SW480 (cell line): ENCODE data around the gene KCNK10.

ENCODE experiments used
- DNase-seq: peaks from one replicate; pipeline ENCODE4 v3.0.0-alpha.2; 2016; ENCODE audit warnings: low spot score

Gene KCNK10

DNA sequence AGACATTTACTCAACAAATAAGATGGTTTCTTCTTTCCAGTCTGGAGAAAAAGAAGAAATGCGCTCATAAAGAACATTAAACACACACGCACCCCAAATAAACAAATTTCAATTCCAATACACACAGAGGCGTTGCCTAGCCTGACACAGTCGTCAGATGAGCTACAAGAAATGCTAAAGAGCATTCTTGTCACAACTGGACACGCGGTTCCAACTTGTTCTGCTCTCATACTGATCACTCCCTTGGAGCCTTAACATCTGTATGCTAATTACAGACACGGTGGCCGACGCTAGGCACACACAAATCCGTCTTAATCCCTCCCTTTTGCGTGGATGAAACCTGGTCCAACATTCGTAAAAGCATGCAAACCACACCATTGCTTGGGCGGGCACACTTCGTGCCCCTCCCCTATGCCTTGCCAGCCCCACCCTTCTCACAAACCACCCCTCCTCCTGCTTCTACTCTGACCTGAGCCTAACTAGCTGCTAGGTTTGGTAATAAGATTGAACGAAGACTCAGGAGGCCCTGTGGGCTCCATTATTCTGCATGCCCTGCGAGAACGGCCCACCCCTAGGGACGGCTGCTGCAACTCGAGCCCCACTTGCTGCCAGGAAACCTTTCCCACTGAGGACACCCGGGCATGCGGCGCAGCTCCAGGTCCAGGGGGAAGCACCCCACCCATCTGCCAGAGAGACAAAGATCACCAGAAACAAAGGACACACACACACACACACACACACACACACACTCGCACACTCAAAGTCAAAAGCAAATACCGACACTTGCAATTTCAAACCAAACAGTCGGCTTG, 1.2 kb downstream of the KCNK10 start:
- peak; percentile 17 for DNase-seq

DNA sequence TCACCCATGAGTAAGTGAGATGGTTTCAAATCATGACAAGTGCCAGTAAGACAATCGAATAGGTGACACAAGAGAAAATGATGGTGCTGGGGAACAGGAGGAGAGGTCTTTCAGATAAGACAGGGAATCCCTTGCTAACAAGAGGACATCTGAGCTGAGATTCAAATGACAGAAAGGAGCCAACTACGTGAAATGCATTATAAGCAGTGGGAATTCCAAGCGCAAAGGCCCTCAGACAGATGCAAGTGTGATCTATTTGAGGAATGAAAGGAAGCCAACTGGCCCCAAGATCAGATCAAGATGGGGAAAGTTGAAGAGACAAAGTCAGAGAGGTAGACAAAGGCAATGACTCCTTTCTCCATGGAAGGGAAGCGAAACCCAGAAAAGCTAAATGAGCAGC, 4.7 kb downstream of the KCNK10 start:
- DNase-seq, result no peak

DNA sequence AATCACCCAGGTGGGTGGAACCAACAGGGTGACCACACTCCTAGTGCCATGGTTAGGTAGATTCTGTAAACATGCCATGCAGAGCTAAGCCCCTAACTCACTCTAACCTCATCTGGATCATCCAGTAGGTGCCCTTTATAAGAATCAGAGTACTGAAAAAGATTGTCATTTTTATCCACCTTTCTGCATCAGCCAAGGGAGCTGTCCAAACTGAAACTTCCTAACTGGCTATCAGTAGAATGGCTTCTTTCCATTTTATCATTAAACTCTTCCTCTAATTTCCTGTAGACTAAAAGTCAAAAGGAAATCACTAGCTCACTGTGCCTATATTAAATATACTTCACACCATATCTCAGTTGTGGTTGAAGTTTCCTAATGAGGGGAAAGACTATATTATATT, 6.5 kb downstream of the KCNK10 start:
- DNase-seq, result no peak

DNA sequence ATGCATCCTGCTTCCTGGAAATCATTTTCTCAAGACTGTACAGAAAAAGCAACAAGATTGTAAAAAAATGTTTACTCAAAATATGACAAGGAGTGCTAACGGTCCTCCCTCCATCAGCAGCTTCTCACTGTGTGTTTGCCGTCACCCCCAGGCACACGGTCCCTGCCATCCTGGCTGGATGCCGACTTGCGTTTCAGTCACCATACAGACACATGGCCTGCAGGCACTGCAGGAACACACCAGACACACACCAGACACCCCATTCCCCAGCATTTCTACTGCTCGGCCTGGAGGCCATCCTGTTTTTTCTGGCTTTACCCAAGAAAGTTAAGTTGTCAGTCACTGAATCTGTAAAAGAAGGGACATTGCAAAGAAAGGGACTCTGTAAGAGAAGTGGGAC, 10.8 kb downstream of the KCNK10 start:
- DNase-seq, result no peak

DNA sequence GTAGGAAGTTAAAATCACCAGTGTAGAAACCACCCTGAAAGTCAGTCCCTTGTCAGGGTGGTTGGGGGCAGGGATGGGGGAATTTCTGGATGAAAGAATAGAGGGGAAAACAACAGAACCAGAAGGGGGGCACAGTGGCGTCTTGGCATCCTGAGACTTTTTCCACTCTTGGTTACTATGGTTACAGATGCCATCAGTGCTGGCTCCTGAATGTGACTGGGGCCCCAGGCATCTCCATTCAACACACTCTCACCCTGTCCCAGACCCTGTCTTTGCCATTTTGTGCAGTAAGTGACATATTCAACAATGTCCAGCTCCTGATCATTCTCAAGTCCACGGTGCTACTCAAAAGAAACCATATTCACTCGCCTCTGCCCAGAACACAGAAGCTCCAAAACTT, 11.3 kb downstream of the KCNK10 start:
- DNase-seq, result no peak

DNA sequence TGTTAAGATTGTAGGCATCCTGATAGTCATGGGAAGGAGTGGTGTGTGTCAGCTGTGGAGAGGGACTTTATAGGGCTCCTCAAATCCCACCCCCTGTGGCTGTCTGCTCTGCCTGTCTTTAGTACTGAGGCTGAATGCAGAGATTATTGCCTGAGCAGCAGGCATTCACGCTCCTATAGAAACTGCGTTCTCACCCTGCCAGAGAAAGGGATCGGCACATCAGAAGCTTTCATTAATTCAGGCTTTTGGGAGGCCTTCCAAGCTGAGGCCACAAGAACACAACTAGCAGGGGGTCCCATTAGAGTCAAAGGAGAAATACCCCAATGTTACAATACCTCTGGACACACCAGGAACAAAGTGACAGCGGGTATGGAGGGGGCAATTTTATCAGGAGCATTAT, 12.6 kb downstream of the KCNK10 start:
- no peak for DNase-seq

DNA sequence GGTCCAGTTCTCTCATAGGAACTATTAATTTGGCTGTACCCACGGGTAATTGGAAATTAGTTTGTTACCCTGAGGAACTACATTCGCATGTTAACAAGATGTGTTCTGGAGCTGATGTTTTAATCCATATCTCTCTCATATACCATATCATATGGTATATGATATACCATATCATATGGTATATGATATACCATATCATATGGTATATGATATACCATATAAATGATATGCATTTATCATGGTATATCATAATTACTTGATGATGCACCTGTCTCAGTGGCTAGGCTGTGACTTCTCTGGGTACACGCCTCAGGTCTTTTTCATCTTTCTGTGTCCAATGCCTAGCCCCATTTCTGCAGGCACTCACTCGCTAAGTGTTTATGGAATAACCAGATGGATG, 13.0 kb downstream of the KCNK10 start:
- DNase-seq, result no peak

DNA sequence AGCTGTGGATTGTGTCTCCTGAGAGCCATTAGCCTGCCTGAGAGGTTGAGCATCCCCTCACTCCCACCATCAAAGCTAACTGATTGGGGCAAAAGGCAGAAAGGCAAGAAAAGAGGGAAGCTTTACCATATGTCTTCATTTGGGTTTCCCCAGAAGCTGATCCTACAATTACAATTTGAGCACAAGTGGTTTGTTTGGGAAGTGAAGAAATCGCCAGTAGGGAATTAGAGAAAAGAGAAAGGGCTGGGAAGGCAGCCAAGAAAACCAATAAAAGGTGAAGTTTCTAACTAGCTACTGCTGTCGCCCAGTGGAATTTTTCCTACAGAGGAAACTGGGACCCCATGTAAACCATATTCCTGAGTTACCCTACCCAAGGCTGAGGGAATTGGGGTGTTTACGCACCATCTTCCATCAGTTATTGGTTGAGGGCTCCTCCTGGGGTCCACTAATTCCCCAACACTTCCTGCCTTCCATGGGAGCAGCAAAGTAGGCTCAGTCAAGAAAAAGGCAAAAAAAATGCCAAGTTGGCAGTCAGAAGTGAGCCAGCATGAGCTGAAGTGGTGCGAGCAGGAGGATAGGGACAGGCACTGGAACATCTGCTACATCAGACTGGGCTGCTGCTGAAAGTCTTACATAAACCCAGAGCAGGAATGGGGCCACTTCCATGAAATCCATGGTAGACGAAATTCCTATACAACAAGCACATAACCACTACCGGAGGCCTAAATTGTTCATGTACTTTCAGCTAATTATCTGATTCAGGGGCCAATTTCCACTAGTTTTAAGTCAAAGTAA, 17.3 kb downstream of the KCNK10 start:
- no peak for DNase-seq

DNA sequence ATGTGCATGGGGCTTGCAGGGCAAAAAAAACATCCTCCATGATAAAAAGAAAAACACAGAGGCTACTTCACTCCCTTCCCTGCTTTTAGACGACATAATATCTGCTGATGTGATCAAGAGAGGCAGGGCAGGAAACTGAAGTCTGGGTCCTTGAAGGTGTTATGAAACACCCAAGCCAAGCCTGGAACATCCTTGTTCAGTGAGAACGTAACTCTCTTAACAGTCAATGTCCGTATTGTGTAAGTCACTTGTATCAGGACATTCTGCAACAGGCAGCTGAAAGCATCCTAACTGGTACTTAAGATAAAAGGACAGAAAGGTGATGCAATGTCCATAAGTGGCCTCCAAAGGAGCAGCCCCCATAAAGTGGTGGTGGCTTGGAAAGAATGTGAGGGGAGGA, 20.0 kb downstream of the KCNK10 start:
- DNase-seq, result no peak

DNA sequence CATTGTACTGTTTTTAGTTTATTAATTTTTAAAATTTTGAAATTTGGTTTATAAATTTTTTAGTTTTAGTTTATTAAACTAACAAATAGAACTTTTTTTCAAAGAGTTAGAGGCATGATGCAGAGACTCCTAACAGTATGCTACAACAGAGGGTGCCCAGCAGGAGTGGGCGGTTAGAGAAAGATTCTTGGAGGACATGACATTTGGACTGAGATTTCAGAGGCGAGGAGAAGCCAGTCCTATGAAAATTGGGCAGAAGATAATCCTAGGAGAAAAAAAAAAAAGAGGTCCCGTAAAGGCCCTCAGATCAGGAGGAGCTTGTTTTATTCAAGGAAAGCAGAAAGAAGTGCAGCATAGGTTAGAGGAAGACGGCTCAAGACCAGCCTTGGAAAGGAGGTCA, 21.7 kb downstream of the KCNK10 start:
- no peak for DNase-seq

DNA sequence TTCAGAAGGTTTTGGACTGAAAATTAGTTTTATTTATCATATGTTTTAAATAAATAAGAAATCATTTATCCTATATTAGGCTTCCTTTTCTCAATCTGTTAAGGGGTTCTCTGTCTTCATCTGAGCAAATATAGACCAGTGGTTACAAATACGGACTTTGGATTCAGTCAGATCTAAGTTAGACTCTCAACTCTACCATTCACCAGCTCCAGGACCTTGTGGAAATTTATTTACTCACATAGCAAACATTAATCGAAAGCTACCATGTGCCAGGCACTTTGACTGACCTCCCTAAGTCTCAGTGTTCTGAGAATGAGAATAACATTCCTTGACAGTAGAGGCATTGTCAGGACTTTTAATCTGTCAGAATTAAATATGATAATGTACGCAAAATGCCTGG, 22.3 kb downstream of the KCNK10 start:
- DNase-seq, result no peak

DNA sequence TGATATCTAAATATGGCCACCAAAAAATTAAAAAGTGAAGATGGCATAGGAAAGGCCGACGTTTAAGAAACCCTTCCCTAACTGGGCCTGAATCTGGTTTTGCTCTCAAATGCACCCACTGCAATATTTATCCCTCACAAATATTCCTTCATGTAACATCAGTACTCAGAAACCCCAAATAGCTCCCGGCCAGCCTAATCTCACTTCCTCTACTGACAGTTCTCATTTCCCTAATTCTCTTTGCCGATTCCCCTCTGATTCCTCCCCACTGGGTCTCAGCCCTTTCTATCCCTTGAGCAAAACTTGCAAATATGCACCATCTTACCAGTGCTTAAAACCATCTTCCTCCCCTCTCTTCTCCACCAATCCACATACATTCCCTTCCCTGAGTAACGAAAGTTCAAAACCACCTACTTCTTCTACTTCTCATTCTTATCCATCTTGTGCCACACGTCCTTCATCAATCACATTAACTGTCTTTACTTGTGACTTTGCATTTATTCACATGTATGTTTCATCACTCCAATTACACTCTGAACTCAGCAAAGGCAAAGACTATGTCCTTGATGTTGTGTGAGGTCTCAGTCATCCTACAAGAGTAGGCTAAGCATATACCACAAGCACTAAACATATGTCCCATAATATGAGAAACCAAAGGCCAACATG, 23.1 kb downstream of the KCNK10 start:
- DNase-seq, result no peak

DNA sequence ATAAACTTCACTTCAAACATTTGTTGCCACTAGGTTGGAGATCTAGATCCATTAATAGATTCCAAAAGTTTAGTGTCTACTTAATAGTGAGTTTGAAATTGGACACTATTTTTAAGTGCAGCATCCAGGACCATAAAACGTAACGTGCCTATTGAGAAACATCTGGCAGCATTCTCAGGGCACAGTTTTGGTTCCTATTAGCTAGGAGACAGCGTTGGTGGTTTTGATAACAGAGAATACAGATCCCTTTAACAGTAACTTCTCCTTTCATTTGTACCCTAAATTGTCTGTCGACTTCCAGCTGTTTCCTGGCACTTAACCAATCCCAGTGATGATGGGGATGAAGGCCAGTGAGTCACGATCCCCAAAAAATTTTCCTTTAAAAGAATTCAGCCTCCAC, 25.8 kb downstream of the KCNK10 start:
- no peak for DNase-seq

DNA sequence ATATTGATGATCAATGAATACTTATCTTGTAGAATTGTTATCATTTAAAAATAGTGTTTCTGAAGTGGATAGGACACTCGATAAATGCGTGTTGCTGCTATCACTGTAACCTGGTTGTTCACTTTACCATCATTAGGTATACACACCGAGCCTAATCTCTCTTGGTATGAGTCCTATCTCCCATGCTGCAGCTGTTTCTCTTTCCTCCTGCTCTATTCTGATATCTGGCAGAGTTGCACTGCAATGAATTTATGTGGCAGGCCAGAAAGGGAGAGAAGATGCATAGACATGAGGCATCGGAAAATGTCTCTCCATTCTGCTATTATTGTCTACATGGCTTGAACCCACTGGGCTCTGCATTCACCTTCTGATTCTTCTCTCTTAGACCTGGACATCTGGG, 26.7 kb downstream of the KCNK10 start:
- DNase-seq, result no peak

DNA sequence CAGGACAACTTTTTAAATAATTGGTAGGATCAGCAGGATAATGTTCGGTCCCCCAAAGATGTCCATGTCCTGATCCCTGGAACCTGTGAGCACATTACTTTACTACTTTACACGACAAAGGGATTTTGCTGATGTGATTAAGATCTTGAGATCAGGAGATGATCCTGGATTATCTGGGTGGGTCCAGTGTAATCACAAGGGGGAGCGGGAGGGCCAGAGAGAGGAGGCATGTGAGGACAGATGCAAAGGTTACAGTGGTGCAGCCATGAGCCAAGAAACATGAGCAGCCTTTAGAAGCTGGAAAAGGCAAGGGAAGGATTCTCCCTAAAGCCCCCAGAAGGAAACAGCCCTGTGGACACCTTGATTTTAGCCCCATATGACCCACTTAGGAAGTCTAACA, 33.1 kb downstream of the KCNK10 start:
- no peak for DNase-seq

DNA sequence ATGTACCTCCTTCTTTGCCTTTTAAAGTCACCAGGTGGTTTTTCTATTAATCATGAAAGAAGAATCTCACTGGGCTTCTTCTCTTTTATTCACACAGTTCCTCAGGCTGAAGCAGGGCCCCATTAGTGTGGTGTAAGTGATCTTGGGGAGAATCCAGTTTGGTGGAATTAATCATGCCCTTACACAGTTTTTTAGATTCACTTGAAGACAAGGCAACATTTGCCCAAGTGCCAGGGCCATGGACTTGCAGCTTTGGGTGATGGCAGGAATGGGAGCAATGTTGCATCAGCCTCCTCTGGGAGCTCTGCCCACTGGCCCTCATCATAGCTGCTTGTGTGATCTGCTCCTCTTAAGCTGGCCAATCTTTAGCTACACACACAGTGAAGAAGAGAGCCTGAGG, 33.8 kb downstream of the KCNK10 start:
- peak; percentile 64 for DNase-seq

DNA sequence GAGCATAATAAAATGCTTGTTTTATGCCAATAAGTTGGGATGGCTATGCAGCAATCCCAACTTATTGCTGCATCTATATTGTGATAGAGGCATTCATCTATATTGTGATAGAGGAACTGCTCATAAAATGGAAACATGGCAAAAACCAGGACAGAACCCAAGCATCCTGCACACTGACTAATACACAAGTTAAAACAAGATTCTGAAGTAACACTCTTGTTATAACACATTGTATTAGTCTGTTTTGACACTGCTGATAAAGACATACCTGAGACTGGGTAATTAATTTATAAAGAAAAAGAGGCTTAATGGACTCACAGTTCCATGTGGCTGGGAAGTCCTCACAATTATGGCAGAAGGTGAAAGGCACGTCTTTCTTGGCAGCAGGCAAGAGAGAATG, 36.8 kb downstream of the KCNK10 start:
- DNase-seq, result no peak

DNA sequence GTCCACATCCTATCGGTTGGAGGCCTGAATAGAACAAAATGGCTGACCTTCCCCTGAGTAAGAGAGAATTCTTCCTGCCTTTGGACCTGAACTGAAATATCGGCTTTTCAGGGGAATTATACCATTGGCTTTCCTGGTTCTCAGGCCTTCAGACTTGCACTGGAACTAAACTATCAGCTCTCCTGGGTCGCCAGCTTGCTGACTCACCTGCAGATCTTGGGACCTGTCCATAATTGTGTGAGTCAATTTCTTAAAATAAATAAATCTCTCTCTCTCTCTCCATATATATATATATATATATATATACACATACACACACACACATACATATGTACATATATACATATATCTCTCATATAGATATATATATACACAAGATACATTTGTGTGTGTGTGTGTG, 41.6 kb downstream of the KCNK10 start:
- DNase-seq, result no peak

DNA sequence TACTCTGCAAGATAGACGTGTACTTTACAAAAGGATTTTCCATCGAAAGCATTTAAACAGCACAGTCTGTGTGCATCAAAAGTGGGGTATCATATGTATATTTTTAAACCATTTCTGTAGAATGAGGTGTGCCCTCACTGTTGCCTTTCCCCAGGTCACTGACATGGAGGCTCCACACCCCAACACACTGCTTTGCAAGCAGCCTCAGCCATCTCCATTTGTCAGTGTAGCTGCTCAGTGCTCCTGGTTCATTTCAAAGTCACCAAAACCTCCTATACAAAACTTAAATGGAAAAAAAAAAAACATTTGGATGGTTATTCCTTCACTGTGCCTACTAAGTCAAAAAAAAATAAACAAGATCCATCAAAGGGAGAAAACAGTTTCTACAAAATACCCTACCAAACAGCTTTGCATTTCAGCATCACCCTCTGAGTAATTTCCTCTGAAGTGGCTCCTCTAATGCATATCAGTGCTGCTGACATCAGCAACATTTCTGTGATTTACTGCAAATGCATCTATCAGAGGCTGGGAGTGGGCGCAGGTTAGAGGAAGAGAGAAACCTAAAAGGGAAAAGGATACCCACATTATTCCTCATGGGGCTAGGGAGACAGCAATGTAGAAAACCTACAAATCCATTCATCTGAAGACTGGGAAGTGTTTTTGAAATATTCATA, 46.0 kb downstream of the KCNK10 start:
- DNase-seq, result no peak

DNA sequence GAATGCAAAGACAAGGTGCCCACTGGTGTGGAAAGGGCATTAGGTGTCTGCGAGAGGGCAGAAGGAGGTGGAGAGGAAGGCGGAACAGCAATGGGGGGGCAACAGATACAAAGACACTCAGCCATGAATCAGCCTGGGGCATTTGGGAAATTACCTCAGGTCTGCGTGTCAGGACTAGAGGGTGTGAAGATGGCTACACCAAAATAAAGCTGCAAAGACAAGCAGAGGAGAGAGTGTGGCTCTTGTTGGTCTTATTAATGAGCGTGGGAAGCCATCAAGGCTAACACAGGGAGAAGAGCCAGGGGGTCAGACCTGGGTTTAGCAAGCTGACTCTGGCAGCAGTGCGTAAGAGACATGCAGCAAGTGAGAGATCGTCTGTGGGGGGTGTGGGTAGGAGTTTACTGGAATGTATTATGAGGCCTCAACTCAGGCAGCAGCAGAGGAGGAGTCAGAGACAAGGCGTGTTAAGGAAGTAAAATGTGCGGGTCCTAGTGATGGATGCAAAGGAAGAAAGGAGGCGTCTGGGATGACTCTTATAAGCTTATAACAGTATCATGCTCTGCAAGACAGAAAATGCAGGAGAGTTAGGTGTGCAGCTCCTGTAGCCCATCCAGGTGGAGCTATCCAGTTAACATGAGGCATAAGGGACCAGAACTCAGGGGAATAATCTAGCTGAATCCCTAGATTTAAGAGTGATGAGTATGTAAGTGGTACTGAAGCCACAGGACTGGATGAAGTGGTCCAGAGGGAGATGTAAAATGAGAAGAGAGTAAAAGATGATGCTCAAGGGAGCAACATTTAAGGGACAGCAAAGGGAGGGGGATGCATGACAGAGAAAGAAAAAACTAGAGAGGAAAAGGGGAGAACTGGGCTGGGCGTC, 50.4 kb downstream of the KCNK10 start:
- DNase-seq, result no peak

DNA sequence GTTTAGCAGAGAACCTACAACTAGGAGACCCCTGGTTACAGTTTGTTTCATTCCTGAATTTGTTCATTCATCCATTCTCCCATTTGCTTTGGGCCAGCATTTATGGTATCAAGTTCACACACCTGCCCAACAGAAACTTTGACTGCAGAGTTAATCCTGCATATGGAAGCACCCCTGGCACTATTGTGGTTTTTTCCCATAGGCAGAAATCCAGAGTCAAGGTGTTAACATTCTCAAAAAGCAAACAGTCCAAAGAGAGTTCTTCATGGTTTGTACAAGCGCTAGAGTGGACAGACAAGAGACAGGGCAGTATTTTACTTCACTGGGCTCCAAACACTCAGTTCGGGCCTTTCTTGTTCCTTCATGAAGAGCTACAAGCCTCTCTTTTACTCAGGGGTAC, 51.9 kb downstream of the KCNK10 start:
- peak; percentile 15 for DNase-seq

DNA sequence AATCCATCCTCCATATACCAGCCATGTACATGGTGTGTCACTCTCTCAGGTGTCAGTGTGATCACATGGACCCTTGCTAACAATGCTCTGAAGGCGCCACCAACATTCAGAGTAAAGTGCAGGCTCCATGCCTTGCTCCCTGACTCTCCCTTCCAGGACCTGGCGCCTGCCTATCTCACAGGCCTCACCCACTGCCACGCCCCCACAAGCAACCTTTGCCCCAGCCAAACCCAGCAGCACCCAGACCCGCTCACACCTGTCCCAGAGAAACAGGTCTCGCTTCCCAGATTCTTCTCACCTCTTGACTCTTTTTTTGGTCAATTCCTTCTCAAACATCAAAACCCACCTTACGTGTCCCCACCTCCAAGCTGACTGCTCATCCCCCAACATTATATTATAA, 52.3 kb downstream of the KCNK10 start:
- peak; percentile 75 for DNase-seq
